NCI-H1092 (cell line): ENCODE measurements around the gene EPHB3.

ENCODE experiments used
- DNase-seq: peaks from one replicate; lab custom pipeline; 2025; lab: John Stamatoyannopoulos, UW

The EPHB3 gene

GRCh38 chr3:184626923-184627322, 65.3 kb downstream of the EPHB3 start:
- DNase-seq, result no peak

- no peak for DNase-seq
These were observed 68.1 kb downstream of the EPHB3 start for GRCh38 chr3:184629555-184630160.

GRCh38 chr3:184630861-184631471, 69.4 kb downstream of the EPHB3 start:
- no peak for DNase-seq

- no peak for DNase-seq
These were observed 69.9 kb downstream of the EPHB3 start for GRCh38 chr3:184631472-184631861.
